CD14-positive monocyte (primary cell): ENCODE measurements around the gene CD69. TPM values are rescaled to one million over a fixed set of nuclear protein-coding genes. Genes with fewer than 3 reads are reported as not detected.
A peak's percentile ranks its signal among the peaks of the same experiment; 100 is the strongest.

Experiments
- DNase-seq, 3 donors: peaks; one replicate each; pipeline ENCODE4 v3.0.0-alpha.2; 2011 to 2022
- H2AFZ ChIP-seq: 2 replicates; pipeline ENCODE4 v1.6.0; 2012; ENCODE audit warnings: mild to moderate bottlenecking, low read depth, low read length, inconsistent platforms; ENCODE audit not compliant: insufficient read depth, poor library complexity, severe bottlenecking
- H3K27ac ChIP-seq, 2 donors: 1 replicate in 1 of 2; 2 replicates in 1 of 2; pipeline ENCODE4 v1.5.1; 2012 to 2013; ENCODE audit warnings: low read length in 2 of 2, control low read depth in 1 of 2, inconsistent platforms in 1 of 2, low read depth in 1 of 2, mild to moderate bottlenecking in 1 of 2
- H3K27me3 ChIP-seq, 2 donors: one replicate each; pipeline versions ENCODE4 v1.6.0 to v1.6.1; 2011 to 2013; ENCODE audit warnings: low read length in 2 of 2; ENCODE audit not compliant: control insufficient read depth in 2 of 2, insufficient read depth in 2 of 2
- H3K36me3 ChIP-seq, 2 donors: replicated peaks in 1 of 2; 1 replicate in 1 of 2; 2 replicates in 1 of 2; pipeline versions ENCODE4 v1.5.1 to v1.6.1; 2012 to 2013; ENCODE audit warnings: low read length in 2 of 2, control low read depth in 1 of 2, inconsistent platforms in 1 of 2, mild to moderate bottlenecking in 1 of 2; ENCODE audit not compliant: insufficient read depth in 2 of 2, control insufficient read depth in 1 of 2
- H3K4me1 ChIP-seq, 2 donors: 1 replicate in 1 of 2; 2 replicates in 1 of 2; pipeline versions ENCODE4 v1.5.1 to v1.6.1; 2012 to 2013; ENCODE audit warnings: low read length in 2 of 2, control low read depth in 1 of 2, inconsistent platforms in 1 of 2, mild to moderate bottlenecking in 1 of 2, moderate library complexity in 1 of 2; ENCODE audit not compliant: insufficient read depth in 2 of 2, control insufficient read depth in 1 of 2
- H3K4me2 ChIP-seq: replicated peaks from 2 replicates; pipeline ENCODE3; 2012; ENCODE audit warnings: low read length, moderate library complexity, mild to moderate bottlenecking; ENCODE audit not compliant: poor library complexity, severe bottlenecking; ENCODE audit errors: extremely low read depth
- H3K4me3 ChIP-seq, 3 experiments: fragments of 200-600 bp in 1 of 3; sonication (generic) in 1 of 3; replicated peaks in 1 of 3; 1 replicate in 2 of 3; 2 replicates in 1 of 3; pipeline ENCODE4 v1.5.1; 2011 to 2013; ENCODE audit warnings: low read length in 3 of 3, mild to moderate bottlenecking in 3 of 3, control low read depth in 2 of 3, low read depth in 2 of 3, inconsistent platforms in 1 of 3, moderate library complexity in 1 of 3
- H3K79me2 ChIP-seq: 2 replicates; pipeline ENCODE4 v1.6.0; 2012; ENCODE audit warnings: mild to moderate bottlenecking, control low read depth, inconsistent platforms, low read length, moderate library complexity; ENCODE audit not compliant: insufficient read depth
- H3K9ac ChIP-seq: 2 replicates; pipeline ENCODE4 v1.6.0; 2017; ENCODE audit warnings: low read length, mild to moderate bottlenecking; ENCODE audit not compliant: insufficient read depth, poor library complexity, severe bottlenecking
- H3K9me3 ChIP-seq, 2 donors: replicated peaks in 1 of 2; 1 replicate in 1 of 2; 2 replicates in 1 of 2; pipeline versions ENCODE4 v1.5.1 to v1.6.1; 2012 to 2013; ENCODE audit warnings: low read length in 2 of 2, control low read depth in 1 of 2; ENCODE audit not compliant: control insufficient read depth in 1 of 2, insufficient read depth in 1 of 2
- H4K20me1 ChIP-seq: 2 replicates; pipeline ENCODE4 v1.6.0; 2012; ENCODE audit warnings: mild to moderate bottlenecking, low read length, control low read depth, moderate library complexity; ENCODE audit not compliant: insufficient read depth
- H3K27ac Mint-ChIP-seq, 7 donors: one replicate each; pipeline ENCODE4 v1.8.0; 2020; ENCODE audit warnings: mild to moderate bottlenecking in 7 of 7, mixed read lengths in 7 of 7, moderate library complexity in 6 of 7, inconsistent platforms in 2 of 7
- H3K27me3 Mint-ChIP-seq, 3 donors: one replicate each; pipeline ENCODE4 v1.8.0; 2021 to 2022; ENCODE audit warnings: low read depth in 3 of 3, mild to moderate bottlenecking in 3 of 3, mixed read lengths in 3 of 3, moderate library complexity in 3 of 3, inconsistent platforms in 1 of 3
- H3K36me3 Mint-ChIP-seq, 2 donors: one replicate each; pipeline ENCODE4 v1.8.0; 2020; ENCODE audit warnings: mixed read lengths in 2 of 2, inconsistent platforms in 1 of 2, mild to moderate bottlenecking in 1 of 2
- H3K4me1 Mint-ChIP-seq: one replicate; pipeline ENCODE4 v1.8.0; 2020; ENCODE audit warnings: mild to moderate bottlenecking, mixed read lengths
- H3K4me3 Mint-ChIP-seq, 2 donors: one replicate each; pipeline ENCODE4 v1.8.0; 2020; ENCODE audit warnings: mild to moderate bottlenecking in 2 of 2, mixed read lengths in 2 of 2, moderate library complexity in 1 of 2
- H3K9me3 Mint-ChIP-seq, 7 donors: one replicate each; pipeline ENCODE4 v1.8.0; 2020 to 2022; ENCODE audit warnings: mixed read lengths in 7 of 7, mild to moderate bottlenecking in 6 of 7, moderate library complexity in 6 of 7, inconsistent platforms in 2 of 7
- CTCF ChIP-seq: fragments of 200-600 bp; IDR thresholded peaks from one replicate; pipeline ENCODE4 v1.8.0; 2022; ENCODE audit warnings: antibody characterized with exemption, mild to moderate bottlenecking
- WGBS: methylation state at CpG from one replicate; pipeline ENCODE4 v1.1.5; 2013; ENCODE audit warnings: missing lambda C conversion rate; ENCODE audit not compliant: insufficient coverage; 5-methylcytosine and 5-hydroxymethylcytosine counted together
- intact Hi-C, 2 donors: fragments of 100-400 bp; cut with micrococcal nuclease; formaldehyde crosslinking; loops; one replicate each; pipeline versions ENCODE4 v1.15.0 to v1.15.1; 2023
- polyA plus RNA-seq, 3 donors: library from polyadenylated mRNA; depleted of rRNA in 1 of 3; unstranded in 2 of 3; stranded (reverse) in 1 of 3; fragments of 300-500 nt in 2 of 3; fragments of >200 nt in 1 of 3; fragmentation: Illumina TruSeq in 2 of 3; gene quantifications; 1 replicate in 2 of 3; 2 replicates in 1 of 3; pipeline ENCODE4 v1.2.3, GENCODE V29; 2012 to 2021

CD69 gene
- polyA plus RNA-seq, 3 donors, result 5.8 to 12.4 (median 6.0) TPM

GRCh38 chr12:9782547-9783382 lies 22.1 kb upstream of the CD69 start:
- Histone ChIP-seq H3K27ac (no peak overlapping the region), H3K9me3 (no peaks in the 10 kb centered on the region), H3K79me2 (no peaks in the 10 kb centered on the region), H3K4me3 (no peak overlapping the region), H3K4me1 (no peaks in the 10 kb centered on the region), H3K36me3 (no peaks in the 10 kb centered on the region), H3K27me3 (no peaks in the 10 kb centered on the region), H2AFZ (no peak overlapping the region), H3K4me2 (no peak overlapping the region), H4K20me1 (no peaks in the 10 kb centered on the region), H3K9ac (no peak overlapping the region)
- WGBS, result 92% methylated on average over 1 of the region's 7 CpGs
- peak overlapping the region in 1 of 7 donors; percentile 38 for H3K27ac Mint-ChIP-seq
- intact Hi-C loops, result no loop called here
- peaks cover 0 to 3% (median 0%) of the 10 kb centered on the region in 3 donors for H3K27me3 Mint-ChIP-seq
- no peak for TF ChIP-seq CTCF
- peaks cover 0 to 3% (median 0%) of the 10 kb centered on the region in 7 donors for H3K9me3 Mint-ChIP-seq
- DNase-seq, result no peak
- H3K4me1 Mint-ChIP-seq, result peaks cover 13% of the 10 kb centered on the region
- no peak overlapping the region for H3K4me3 Mint-ChIP-seq
- peaks cover 0 to 4% of the 10 kb centered on the region in 2 donors for H3K36me3 Mint-ChIP-seq

- Mint-ChIP-seq H3K4me3 (no peak overlapping the region), H3K27ac (no peak overlapping the region), H3K27me3 (peaks cover 0 to 3% (median 0%) of the 10 kb centered on the region in 3 donors), H3K9me3 (peaks cover 0 to 3% (median 0%) of the 10 kb centered on the region in 7 donors), H3K36me3 (peaks cover 0 to 4% of the 10 kb centered on the region in 2 donors), H3K4me1 (peaks cover 13% of the 10 kb centered on the region)
- no peak for DNase-seq
- Histone ChIP-seq H3K36me3 (no peaks in the 10 kb centered on the region), H4K20me1 (no peaks in the 10 kb centered on the region), H3K27me3 (no peaks in the 10 kb centered on the region), H3K9me3 (no peaks in the 10 kb centered on the region), H3K4me1 (no peaks in the 10 kb centered on the region), H3K79me2 (no peaks in the 10 kb centered on the region), H3K4me3 (no peak overlapping the region), H3K4me2 (no peak overlapping the region), H3K27ac (no peak overlapping the region), H2AFZ (no peak overlapping the region), H3K9ac (no peak overlapping the region)
- no peak for TF ChIP-seq CTCF
- 86% methylated on average over 1 of the region's 2 CpGs for WGBS
- intact Hi-C loops, result no loop called here
Observed at GRCh38 chr12:9781360-9781759, 20.7 kb upstream of the CD69 start.
